ENCODE data around the gene FSD2.

FSD2 gene

GRCh38 chr15:82805994-82806406, at the start of gene FSD2:
Gene FSD2, minus strand, starts transcription at chr15:82806069. Its CDS starts 18,679 bp downstream, at chr15:82787390.
- DNase-seq (ENCODE audit: low read depth), result no peak

GRCh38 chr15:82854554-82854953, 48.7 kb upstream of the FSD2 start:
- no peak for DNase-seq (ENCODE audit: low read depth)

- no peak for DNase-seq (ENCODE audit: low read depth)
Observed at GRCh38 chr15:82852941-82853561, 47.2 kb upstream of the FSD2 start.

GRCh38 chr15:82851981-82852511, 46.2 kb upstream of the FSD2 start:
- no peak for DNase-seq (ENCODE audit: low read depth)

GRCh38 chr15:82851306-82851850, 45.5 kb upstream of the FSD2 start:
- no peak for DNase-seq (ENCODE audit: low read depth)

- no peak for DNase-seq (ENCODE audit: low read depth)
Observed at GRCh38 chr15:82850731-82851130, 44.9 kb upstream of the FSD2 start.

GRCh38 chr15:82849556-82850512, 44.0 kb upstream of the FSD2 start:
- DNase-seq (ENCODE audit: low read depth), result peak; percentile 36

GRCh38 chr15:82848241-82848993, 42.5 kb upstream of the FSD2 start:
- DNase-seq (ENCODE audit: low read depth), result no peak

- DNase-seq (ENCODE audit: low read depth), result no peak
Observed at GRCh38 chr15:82847703-82848102, 41.8 kb upstream of the FSD2 start.

- no peak for DNase-seq (ENCODE audit: low read depth)
Observed at GRCh38 chr15:82846621-82847020, 40.8 kb upstream of the FSD2 start.

- DNase-seq (ENCODE audit: low read depth), result no peak
Observed at GRCh38 chr15:82845686-82846085, 39.8 kb upstream of the FSD2 start.

- DNase-seq (ENCODE audit: low read depth), result no peak
Observed at GRCh38 chr15:82843566-82843965, 37.7 kb upstream of the FSD2 start.

- DNase-seq (ENCODE audit: low read depth), result no peak
Observed at GRCh38 chr15:82840166-82840565, 34.3 kb upstream of the FSD2 start.

- DNase-seq (ENCODE audit: low read depth), result no peak
Observed at GRCh38 chr15:82839136-82839535, 33.3 kb upstream of the FSD2 start.

GRCh38 chr15:82838096-82838735, 32.3 kb upstream of the FSD2 start:
- DNase-seq (ENCODE audit: low read depth), result no peak

GRCh38 chr15:82835391-82835917, 29.6 kb upstream of the FSD2 start:
- no peak for DNase-seq (ENCODE audit: low read depth)

GRCh38 chr15:82833362-82833682, 27.5 kb upstream of the FSD2 start:
- no peak for DNase-seq (ENCODE audit: low read depth)

- peak; percentile 65 for DNase-seq (ENCODE audit: low read depth)
Observed at GRCh38 chr15:82832601-82833361, 26.9 kb upstream of the FSD2 start.

GRCh38 chr15:82831894-82832600, 26.2 kb upstream of the FSD2 start:
- DNase-seq (ENCODE audit: low read depth), result no peak

All from GM04503 (cell line).